Measurements from ENCODE around the gene CARD14. TPM values are rescaled to one million over a fixed set of nuclear protein-coding genes. Genes with fewer than 3 reads are reported as not detected.

The CARD14 gene
- total and polyA plus RNA-seq, 2 of the 13 experiments (the other 11 are each of a cell fraction or from before 2014, with no cell fraction given): 0.11 TPM; not detected in 1

- 73% methylated on average over 12 of the region's 17 CpGs for WGBS (ENCODE audit: low lambda C conversion rate)
- TF ChIP-seq PITX1 (CRISPR knock-in tag; IDR thresholded peaks at IDR 0.05) (no peak), GABPA (IDR thresholded peaks at IDR 0.05; ENCODE audit: low read depth, low read length) (no peak), GABPA (CRISPR knock-in tag; IDR thresholded peaks at IDR 0.05; ENCODE audit: low read depth) (no peak), SMAD9 (CRISPR knock-in tag; IDR thresholded peaks at IDR 0.05) (no peak), ZNF326 (CRISPR knock-in tag; IDR thresholded peaks at IDR 0.05; ENCODE audit: borderline replicate concordance) (no peak), MEF2D (CRISPR knock-in tag; IDR thresholded peaks at IDR 0.05) (no peak), ZNF468 (CRISPR knock-in tag; IDR thresholded peaks at IDR 0.05) (no peak), FOXM1 (CRISPR knock-in tag; IDR thresholded peaks at IDR 0.05) (no peak), HNRNPL (IDR thresholded peaks at IDR 0.05; ENCODE audit: low read depth, low read length) (no peak), KAT7 (CRISPR knock-in tag; IDR thresholded peaks at IDR 0.05; ENCODE audit: borderline replicate concordance) (no peak), NFYC (CRISPR knock-in tag; IDR thresholded peaks at IDR 0.05) (no peak), ZNF260 (CRISPR knock-in tag; IDR thresholded peaks at IDR 0.05; ENCODE audit: borderline replicate concordance, low read depth) (no peak), ZNF775 (CRISPR knock-in tag; IDR thresholded peaks at IDR 0.05; ENCODE audit: borderline replicate concordance) (no peak), ETV5 (CRISPR knock-in tag; IDR thresholded peaks at IDR 0.05; ENCODE audit: borderline replicate concordance) (no peak), SMAD3 (CRISPR knock-in tag; IDR thresholded peaks at IDR 0.05) (no peak)
- TF ChIP-seq, protein P1, sequence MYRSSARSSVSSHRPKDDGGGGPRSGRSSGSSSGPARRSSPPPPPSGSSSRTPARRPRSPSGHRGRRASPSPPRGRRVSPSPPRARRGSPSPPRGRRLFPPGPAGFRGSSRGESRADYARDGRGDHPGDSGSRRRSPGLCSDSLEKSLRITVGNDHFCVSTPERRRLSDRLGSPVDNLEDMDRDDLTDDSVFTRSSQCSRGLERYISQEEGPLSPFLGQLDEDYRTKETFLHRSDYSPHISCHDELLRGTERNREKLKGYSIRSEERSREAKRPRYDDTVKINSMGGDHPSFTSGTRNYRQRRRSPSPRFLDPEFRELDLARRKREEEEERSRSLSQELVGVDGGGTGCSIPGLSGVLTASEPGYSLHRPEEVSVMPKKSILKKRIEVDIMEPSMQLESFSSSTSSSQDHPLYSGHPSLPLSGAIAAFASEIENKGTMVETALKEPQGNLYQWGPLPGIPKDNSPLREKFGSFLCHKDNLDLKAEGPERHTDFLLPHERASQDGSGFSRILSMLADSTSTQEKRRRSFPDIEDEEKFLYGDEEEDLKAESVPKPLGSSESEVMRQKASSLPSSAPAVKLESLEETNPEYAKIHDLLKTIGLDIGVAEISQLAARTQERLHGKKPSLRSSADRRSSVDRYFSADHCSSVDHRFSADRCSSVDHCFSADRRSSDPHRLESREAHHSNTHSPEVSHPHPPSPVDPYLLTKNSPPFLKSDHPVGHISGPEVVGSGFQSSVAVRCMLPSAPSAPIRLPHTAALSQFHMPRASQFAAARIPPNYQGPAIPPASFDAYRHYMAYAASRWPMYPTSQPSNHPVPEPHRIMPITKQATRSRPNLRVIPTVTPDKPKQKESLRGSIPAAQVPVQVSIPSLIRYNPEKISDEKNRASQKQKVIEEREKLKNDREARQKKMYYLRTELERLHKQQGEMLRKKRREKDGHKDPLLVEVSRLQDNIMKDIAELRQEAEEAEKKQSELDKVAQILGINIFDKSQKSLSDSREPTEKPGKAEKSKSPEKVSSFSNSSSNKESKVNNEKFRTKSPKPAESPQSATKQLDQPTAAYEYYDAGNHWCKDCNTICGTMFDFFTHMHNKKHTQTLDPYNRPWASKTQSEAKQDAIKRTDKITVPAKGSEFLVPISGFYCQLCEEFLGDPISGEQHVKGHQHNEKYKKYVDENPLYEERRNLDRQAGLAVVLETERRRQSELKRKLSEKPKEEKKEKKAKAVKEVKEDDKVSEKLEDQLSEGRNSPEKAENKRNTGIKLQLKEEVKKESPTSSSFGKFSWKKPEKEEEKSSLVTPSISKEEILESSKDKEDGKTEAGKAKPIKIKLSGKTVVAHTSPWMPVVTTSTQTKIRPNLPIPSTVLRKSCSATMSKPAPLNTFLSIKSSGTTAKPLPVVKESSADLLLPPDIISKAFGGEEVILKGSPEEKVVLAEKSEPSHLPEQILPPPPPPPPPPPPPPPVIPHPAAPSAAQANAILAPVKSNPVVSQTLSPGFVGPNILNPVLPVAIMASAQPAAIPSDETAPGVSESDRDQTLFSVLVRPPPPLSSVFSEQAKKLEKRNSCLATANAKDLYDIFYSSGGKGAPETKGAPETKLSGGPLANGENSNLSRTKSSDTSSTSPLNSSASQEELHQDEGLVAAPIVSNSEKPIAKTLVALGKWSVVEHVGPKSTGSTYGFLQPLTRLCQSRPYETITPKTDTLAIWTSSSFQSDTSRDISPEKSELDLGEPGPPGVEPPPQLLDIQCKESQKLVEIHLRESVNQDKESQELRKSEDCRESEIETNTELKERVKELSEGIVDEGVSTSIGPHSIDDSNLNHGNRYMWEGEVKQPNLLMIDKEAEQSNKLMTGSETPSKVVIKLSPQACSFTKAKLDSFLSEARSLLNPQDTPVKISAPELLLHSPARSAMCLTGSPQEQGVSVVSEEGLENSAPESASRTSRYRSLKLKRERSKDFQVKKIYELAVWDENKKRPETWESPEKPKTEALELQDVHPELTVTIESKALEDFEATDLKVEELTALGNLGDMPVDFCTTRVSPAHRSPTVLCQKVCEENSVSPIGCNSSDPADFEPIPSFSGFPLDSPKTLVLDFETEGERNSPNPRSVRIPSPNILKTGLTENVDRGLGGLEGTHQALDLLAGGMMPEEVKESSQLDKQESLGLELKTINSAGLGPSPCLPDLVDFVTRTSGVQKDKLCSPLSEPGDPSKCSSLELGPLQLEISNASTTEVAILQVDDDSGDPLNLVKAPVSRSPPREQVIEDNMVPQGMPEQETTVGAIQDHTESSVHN (CRISPR knock-in tag; IDR thresholded peaks at IDR 0.05): no peak
- TF ChIP-seq, protein P2, sequence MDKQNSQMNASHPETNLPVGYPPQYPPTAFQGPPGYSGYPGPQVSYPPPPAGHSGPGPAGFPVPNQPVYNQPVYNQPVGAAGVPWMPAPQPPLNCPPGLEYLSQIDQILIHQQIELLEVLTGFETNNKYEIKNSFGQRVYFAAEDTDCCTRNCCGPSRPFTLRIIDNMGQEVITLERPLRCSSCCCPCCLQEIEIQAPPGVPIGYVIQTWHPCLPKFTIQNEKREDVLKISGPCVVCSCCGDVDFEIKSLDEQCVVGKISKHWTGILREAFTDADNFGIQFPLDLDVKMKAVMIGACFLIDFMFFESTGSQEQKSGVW (CRISPR knock-in tag; IDR thresholded peaks at IDR 0.05; ENCODE audit: borderline replicate concordance): no peak
Observed at GRCh38 chr17:80122026-80122575, 47.7 kb upstream of the CARD14 start.

More at GRCh38 chr17:80122026-80122575, 47.7 kb upstream of the CARD14 start:
- POLR2A ChIA-PET: no interaction called here
- ATAC-seq: no peak
- Histone ChIP-seq H3K4me2 (ENCODE audit: low read depth, low read length) (no peak overlapping the region), H3K27ac (ENCODE audit: extremely low read length, insufficient read depth, low read length) (no peak overlapping the region), H3K9me3 (ENCODE audit: low read length) (no peaks in the 10 kb centered on the region), H3K4me1 (ENCODE audit: insufficient read depth, low read length) (peaks cover 20% of the 10 kb centered on the region), H4K20me1 (ENCODE audit: insufficient read depth, low read length) (no peaks in the 10 kb centered on the region), H3K9ac (ENCODE audit: insufficient read depth, low read depth, low read length) (no peak overlapping the region), H3K36me3 (replicated peaks in 1 of 2; ENCODE audit: control insufficient read depth in 1 of 2, insufficient read depth in 2 of 2, low read length in 2 of 2) (no peaks in the 10 kb centered on the region), H3K4me3 (replicated peaks in 1 of 3; ENCODE audit: insufficient read depth in 1 of 3, low read depth in 2 of 3, low read length in 3 of 3) (no peak overlapping the region), H2AFZ (ENCODE audit: low read length) (no peak overlapping the region), H3K27me3 (ENCODE audit: control insufficient read depth in 1 of 2, insufficient read depth in 2 of 2, low read length in 2 of 2) (no peaks in the 10 kb centered on the region; a peak in 2 of 5 replicates), H3K79me2 (ENCODE audit: insufficient read depth, low read length) (no peaks in the 10 kb centered on the region)
- in situ Hi-C loops (cut with HindIII; ENCODE audit: extremely low pct_ligation_motif_present, low pct_unique_long_range_greater_than_20kb) (loop anchor here (5.0 kb wide), 1 partner anchor 115 kb away; no protein-coding TSS in a partner anchor), intact Hi-C loops (cut with micrococcal nuclease; ENCODE audit: unreplicated experiment) (no loop called here)
- CTCF ChIA-PET (ENCODE audit: low intra/inter-chr PET ratio, low total read pairs): no interaction called here
- FAIRE-seq: no peak
- DNase-seq (ENCODE audit: low spot score): no peak
- no TSS peak for BruUV-seq (replicated peaks)
